ENCODE results near the gene LDB2.

The LDB2 gene

GRCh38 chr4:16843831-16844508 is 54.5 kb downstream of the LDB2 start:
- DNase-seq = no peak

GRCh38 chr4:16838226-16838875 is 60.1 kb downstream of the LDB2 start:
- DNase-seq = no peak

GRCh38 chr4:16837475-16837874 is 61.0 kb downstream of the LDB2 start:
- DNase-seq = no peak

- DNase-seq = no peak
Observed at GRCh38 chr4:16836324-16836723, 62.1 kb downstream of the LDB2 start.

- DNase-seq = no peak
Observed at GRCh38 chr4:16835597-16836247, 62.7 kb downstream of the LDB2 start.

GRCh38 chr4:16834814-16835213 is 63.6 kb downstream of the LDB2 start:
- no peak for DNase-seq

GRCh38 chr4:16833722-16834121 is 64.7 kb downstream of the LDB2 start:
- DNase-seq = no peak

- no peak for DNase-seq
Observed at GRCh38 chr4:16830081-16830480, 68.4 kb downstream of the LDB2 start.

- no peak for DNase-seq
Observed at GRCh38 chr4:16827794-16828724, 70.4 kb downstream of the LDB2 start.

- DNase-seq = no peak
Observed at GRCh38 chr4:16827045-16827444, 71.4 kb downstream of the LDB2 start.

- no peak for DNase-seq
Observed at GRCh38 chr4:16826406-16826910, 72.0 kb downstream of the LDB2 start.

- peak in 1 of 2 donors; percentile 4 for DNase-seq
Observed at GRCh38 chr4:16824278-16824806, 74.1 kb downstream of the LDB2 start.

GRCh38 chr4:16820329-16820728 is 78.1 kb downstream of the LDB2 start:
- DNase-seq = no peak

- DNase-seq = no peak
Observed at GRCh38 chr4:16819652-16820051, 78.8 kb downstream of the LDB2 start.

GRCh38 chr4:16818005-16818404 is 80.4 kb downstream of the LDB2 start:
- DNase-seq = no peak

GRCh38 chr4:16817286-16817685 is 81.2 kb downstream of the LDB2 start:
- no peak for DNase-seq

- no peak for DNase-seq
Observed at GRCh38 chr4:16814361-16814760, 84.1 kb downstream of the LDB2 start.

- no peak for DNase-seq
Observed at GRCh38 chr4:16812041-16812440, 86.4 kb downstream of the LDB2 start.

- no peak for DNase-seq
Observed at GRCh38 chr4:16809943-16810342, 88.5 kb downstream of the LDB2 start.

- DNase-seq = no peak
Observed at GRCh38 chr4:16809064-16809463, 89.4 kb downstream of the LDB2 start.

GRCh38 chr4:16807355-16807754 is 91.1 kb downstream of the LDB2 start:
- no peak for DNase-seq

GRCh38 chr4:16804581-16804980 is 93.9 kb downstream of the LDB2 start:
- DNase-seq = no peak

- DNase-seq = no peak
Observed at GRCh38 chr4:16802044-16802443, 96.4 kb downstream of the LDB2 start.

Data from hippocampal formation (tissue), 2 donors.